ENCODE data around the gene PHF14. TPM values are rescaled to one million over a fixed set of nuclear protein-coding genes. Genes with fewer than 3 reads are reported as not detected.

PHF14 gene
- total RNA-seq, 2 experiments from 2014 or later, result 28.6 to 31.5 TPM

DNA sequence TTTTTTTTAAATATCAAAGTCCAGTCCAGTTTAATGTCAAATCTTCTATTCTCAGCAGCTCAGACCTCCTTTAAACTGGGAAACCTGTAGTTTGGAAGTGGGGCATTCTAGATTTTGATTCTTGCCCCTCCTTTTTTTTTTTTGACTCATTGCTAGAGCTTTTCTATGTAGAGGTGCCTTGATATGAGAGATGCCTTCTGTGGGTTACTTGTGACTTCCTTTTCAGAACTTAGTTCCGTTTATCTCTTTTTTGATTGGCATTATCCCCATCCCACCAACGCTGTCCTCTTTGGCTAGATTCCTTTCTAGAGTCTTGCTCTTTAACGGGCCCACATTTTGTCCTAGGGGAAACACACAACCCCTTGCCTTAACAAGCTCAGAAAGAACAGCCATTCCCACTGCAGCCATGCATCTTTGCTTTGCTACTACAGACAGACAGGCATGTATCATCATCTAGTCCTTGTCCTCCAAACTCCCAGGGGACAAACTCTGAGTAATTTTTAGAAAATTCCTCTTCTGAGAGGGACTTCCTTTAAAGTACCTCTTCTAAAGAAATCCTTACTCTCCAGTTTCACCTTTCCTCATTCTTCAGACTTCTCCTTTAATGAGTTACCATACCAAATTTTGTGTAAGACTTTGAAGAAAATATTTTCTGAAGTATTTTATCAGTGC, 153.6 kb downstream of the PHF14 start:
- Mint-ChIP-seq H3K4me3 (no peak overlapping the region), H3K27ac (no peak overlapping the region), H3K36me3 (peaks cover 14% of the 10 kb centered on the region), H3K9me3 (no peaks in the 10 kb centered on the region), H3K27me3 (no peaks in the 10 kb centered on the region), H3K4me1 (ENCODE audit: low read depth) (peaks cover 23% of the 10 kb centered on the region)
- intact Hi-C loops (cut with micrococcal nuclease), result loop anchor here (5.0 to 10.0 kb wide), 3 partner anchors 50 to 208 kb away; no protein-coding TSS in a partner anchor
- DNase-seq, result no peak
- ChIA-PET CTCF (interaction anchor here (0.6 to 1.9 kb wide), 3 partner anchors 48 to 1604 kb away, joined by 3 to 5 read pairs (median 4); no protein-coding TSS in a partner anchor), POLR2A (interaction anchor here (0.6 kb wide), 1 partner anchor 25 kb away, joined by 3 read pairs; no protein-coding TSS in a partner anchor)

DNA sequence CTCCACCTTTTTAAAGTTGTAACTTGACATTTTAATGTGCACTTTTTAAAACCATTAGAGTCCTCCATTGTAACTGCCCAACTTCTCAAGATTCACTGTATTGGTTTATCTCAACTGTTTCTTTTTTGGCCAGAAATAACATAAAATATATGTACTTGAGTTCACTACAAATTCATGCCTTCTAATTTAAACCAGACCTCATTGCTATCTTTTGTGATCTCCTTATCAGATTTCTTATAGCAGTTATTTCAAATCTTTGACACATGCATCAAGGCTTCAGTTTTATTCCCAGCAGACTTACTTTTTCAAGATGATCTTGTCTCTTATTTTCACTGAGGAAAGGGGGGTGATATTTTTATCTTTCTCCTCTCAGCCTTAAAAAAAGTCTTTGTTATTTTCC, 154.3 kb downstream of the PHF14 start:
- intact Hi-C loops (cut with micrococcal nuclease), result loop anchor here (5.0 to 10.0 kb wide), 3 partner anchors 49 to 207 kb away; no protein-coding TSS in a partner anchor
- no peaks in the 10 kb centered on the region for H3K9me3 Mint-ChIP-seq

GRCh38 chr7:11128498-11128897, 154.8 kb downstream of the PHF14 start:
- no peak overlapping the region for H3K27ac Mint-ChIP-seq
- H3K4me1 Mint-ChIP-seq (ENCODE audit: low read depth), result peaks cover 23% of the 10 kb centered on the region
- H3K9me3 Mint-ChIP-seq, result no peaks in the 10 kb centered on the region
- peaks cover 16% of the 10 kb centered on the region for H3K36me3 Mint-ChIP-seq
- CTCF ChIA-PET, result no interaction called here
- DNase-seq, result no peak
- H3K27me3 Mint-ChIP-seq, result no peaks in the 10 kb centered on the region
- POLR2A ChIA-PET, result no interaction called here
- intact Hi-C loops (cut with micrococcal nuclease), result loop anchor here (5.0 to 10.0 kb wide), 3 partner anchors 49 to 206 kb away; no protein-coding TSS in a partner anchor
- no peak overlapping the region for H3K4me3 Mint-ChIP-seq

More for the DNA sequence above, 154.3 kb downstream of the PHF14 start:
- DNase-seq, result no peak
- no peak overlapping the region for H3K4me3 Mint-ChIP-seq
- CTCF ChIA-PET, result no interaction called here
- H3K36me3 Mint-ChIP-seq, result peaks cover 16% of the 10 kb centered on the region
- H3K27me3 Mint-ChIP-seq, result no peaks in the 10 kb centered on the region
- H3K27ac Mint-ChIP-seq, result no peak overlapping the region
- H3K4me1 Mint-ChIP-seq (ENCODE audit: low read depth), result peaks cover 23% of the 10 kb centered on the region
- POLR2A ChIA-PET, result no interaction called here

DNA sequence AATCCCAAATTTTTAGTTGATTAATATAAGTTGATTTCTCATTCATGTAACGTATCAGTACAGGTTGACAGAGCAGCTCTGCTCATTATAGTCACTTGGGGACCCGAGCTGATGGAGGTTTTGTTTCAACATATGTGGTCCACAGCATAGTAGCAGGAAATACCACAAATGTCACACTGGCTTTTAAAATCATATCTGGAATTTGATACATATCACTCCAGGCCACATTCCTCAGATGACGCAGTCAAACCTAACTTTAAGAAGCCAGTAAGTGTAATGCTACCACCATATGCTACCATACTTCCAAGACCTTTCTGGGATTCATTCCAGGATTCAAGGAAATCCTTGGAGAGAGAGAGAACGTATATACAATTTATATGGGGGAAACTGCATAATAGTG, 156.3 kb downstream of the PHF14 start:
- Mint-ChIP-seq H3K27me3 (no peaks in the 10 kb centered on the region), H3K36me3 (peaks cover 15% of the 10 kb centered on the region), H3K4me3 (no peak overlapping the region), H3K27ac (no peak overlapping the region), H3K4me1 (ENCODE audit: low read depth) (peaks cover 21% of the 10 kb centered on the region), H3K9me3 (no peaks in the 10 kb centered on the region)
- DNase-seq, result peak; percentile 13
- POLR2A ChIA-PET, result no interaction called here
- intact Hi-C loops (cut with micrococcal nuclease), result no loop called here
- CTCF ChIA-PET, result no interaction called here

DNA sequence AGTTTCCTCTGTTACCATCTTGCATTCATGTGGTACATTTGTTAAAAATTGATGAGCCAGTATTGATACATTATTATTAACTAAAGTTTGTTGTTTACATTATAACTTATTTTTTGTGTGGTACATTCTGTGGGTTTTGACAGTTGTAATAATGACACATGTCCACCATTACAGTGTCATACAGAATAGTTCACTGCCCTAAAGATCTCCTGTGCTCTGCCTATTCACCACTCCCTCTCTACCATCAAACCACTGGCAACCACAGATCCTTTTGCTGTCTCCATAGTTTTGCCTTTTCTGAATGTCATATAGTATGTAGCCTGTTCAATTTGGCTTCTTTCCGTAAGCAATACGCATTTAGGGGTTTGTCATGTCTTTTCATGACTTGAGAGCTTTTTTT, 156.9 kb downstream of the PHF14 start:
- POLR2A ChIA-PET, result no interaction called here
- peaks cover 21% of the 10 kb centered on the region for H3K4me1 Mint-ChIP-seq (ENCODE audit: low read depth)
- no peak for DNase-seq

DNA sequence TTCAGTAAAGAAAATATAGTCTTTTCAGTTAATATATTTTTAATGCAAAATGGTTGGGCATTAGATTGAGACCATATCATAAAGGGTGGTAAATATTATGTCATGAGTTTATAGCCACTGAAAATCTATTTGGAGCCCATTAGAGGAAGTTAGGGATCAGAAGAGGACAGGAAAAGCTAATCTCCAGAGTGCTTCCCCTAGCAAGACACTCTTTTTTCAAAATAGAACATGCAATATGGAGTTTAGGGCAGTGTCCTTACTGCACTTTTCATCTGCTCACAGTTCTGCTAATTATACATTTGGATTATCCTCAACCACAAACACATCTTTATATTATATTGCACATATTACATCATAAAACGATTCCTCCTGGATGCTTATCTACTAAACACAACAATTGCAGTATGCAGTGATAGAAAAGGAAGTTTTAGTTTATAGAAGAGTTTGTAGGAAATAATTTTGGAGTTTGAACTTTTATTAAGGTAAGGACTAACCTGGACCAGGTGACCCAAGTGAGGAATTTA, 159.8 kb downstream of the PHF14 start:
- H3K4me1 Mint-ChIP-seq (ENCODE audit: low read depth), result peaks cover 4% of the 10 kb centered on the region
- ChIA-PET CTCF (no interaction called here), POLR2A (no interaction called here)
- no peak for DNase-seq
- intact Hi-C loops (cut with micrococcal nuclease), result no loop called here
- no peaks in the 10 kb centered on the region for H3K27me3 Mint-ChIP-seq
- no peak overlapping the region for H3K27ac Mint-ChIP-seq
- peaks cover 15% of the 10 kb centered on the region for H3K36me3 Mint-ChIP-seq
- no peak overlapping the region for H3K4me3 Mint-ChIP-seq
- no peaks in the 10 kb centered on the region for H3K9me3 Mint-ChIP-seq

More for the DNA sequence above, 156.9 kb downstream of the PHF14 start:
- Mint-ChIP-seq H3K36me3 (peaks cover 15% of the 10 kb centered on the region), H3K27me3 (no peaks in the 10 kb centered on the region), H3K27ac (no peak overlapping the region), H3K4me3 (no peak overlapping the region), H3K9me3 (no peaks in the 10 kb centered on the region)
- intact Hi-C loops (cut with micrococcal nuclease), result no loop called here
- CTCF ChIA-PET, result no interaction called here

DNA sequence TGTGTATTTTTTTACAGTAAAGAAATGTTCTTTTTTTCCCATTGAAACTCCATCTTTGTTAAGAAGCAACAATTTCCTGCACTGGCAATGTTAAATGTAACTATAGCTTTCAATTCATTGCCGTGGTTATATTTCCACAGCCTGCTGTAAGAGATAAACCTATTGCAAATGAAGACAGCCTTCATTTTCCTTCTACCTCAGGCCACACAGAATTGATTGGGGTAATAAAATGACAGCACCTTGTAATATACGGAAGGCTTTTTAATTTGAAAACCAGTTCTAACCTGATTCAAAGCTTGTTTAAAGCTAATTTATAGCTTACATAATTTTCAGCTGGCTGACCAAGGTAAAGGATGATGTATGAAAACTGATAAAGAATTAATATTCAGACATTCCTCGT, 161.9 kb downstream of the PHF14 start:
- H3K4me3 Mint-ChIP-seq, result no peak overlapping the region

DNA sequence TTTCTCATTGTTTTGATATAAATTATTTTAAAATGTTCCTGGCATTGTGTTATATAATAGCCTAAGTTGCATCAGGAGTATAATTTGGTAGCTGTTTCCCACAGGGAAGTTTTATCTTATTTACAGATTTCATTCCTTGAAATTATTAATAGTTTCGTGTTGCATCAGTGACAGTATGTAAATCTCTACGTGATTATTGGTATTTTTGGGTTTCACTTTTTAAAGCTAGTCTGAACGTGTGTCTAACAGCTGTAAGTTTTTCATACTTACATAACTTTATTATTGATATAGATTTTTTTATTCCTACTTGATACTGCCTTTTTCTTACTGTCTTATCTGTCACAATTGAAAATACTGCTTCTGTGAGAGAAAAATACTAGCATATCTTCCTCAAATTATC, 167.9 kb downstream of the PHF14 start:
- Mint-ChIP-seq H3K36me3 (peaks cover 6% of the 10 kb centered on the region), H3K27me3 (no peaks in the 10 kb centered on the region), H3K4me1 (ENCODE audit: low read depth) (no peaks in the 10 kb centered on the region), H3K9me3 (no peaks in the 10 kb centered on the region), H3K27ac (no peak overlapping the region), H3K4me3 (no peak overlapping the region)
- intact Hi-C loops (cut with micrococcal nuclease), result no loop called here
- DNase-seq, result no peak
- POLR2A ChIA-PET, result no interaction called here
- CTCF ChIA-PET, result interaction anchor here (0.8 kb wide), 1 partner anchor 10 kb away, joined by 3 read pairs; no protein-coding TSS in a partner anchor

More for the DNA sequence above, 161.9 kb downstream of the PHF14 start:
- Mint-ChIP-seq H3K9me3 (no peaks in the 10 kb centered on the region), H3K27ac (no peak overlapping the region), H3K36me3 (peaks cover 13% of the 10 kb centered on the region), H3K4me1 (ENCODE audit: low read depth) (no peaks in the 10 kb centered on the region), H3K27me3 (no peaks in the 10 kb centered on the region)
- intact Hi-C loops (cut with micrococcal nuclease), result no loop called here
- CTCF ChIA-PET, result no interaction called here
- POLR2A ChIA-PET, result no interaction called here
- no peak for DNase-seq

GRCh38 chr7:11153694-11154093, 180.0 kb downstream of the PHF14 start:
- Mint-ChIP-seq H3K9me3 (no peaks in the 10 kb centered on the region), H3K4me1 (ENCODE audit: low read depth) (peaks cover 2% of the 10 kb centered on the region), H3K27me3 (no peaks in the 10 kb centered on the region), H3K36me3 (peaks cover 3% of the 10 kb centered on the region), H3K4me3 (no peak overlapping the region), H3K27ac (no peak overlapping the region)
- POLR2A ChIA-PET, result no interaction called here
- DNase-seq, result no peak
- intact Hi-C loops (cut with micrococcal nuclease), result no loop called here
- CTCF ChIA-PET, result no interaction called here

- CTCF ChIA-PET, result no interaction called here
- no peaks in the 10 kb centered on the region for H3K4me1 Mint-ChIP-seq (ENCODE audit: low read depth)
- no peaks in the 10 kb centered on the region for H3K27me3 Mint-ChIP-seq
- H3K4me3 Mint-ChIP-seq, result no peak overlapping the region
- no peaks in the 10 kb centered on the region for H3K36me3 Mint-ChIP-seq
- intact Hi-C loops (cut with micrococcal nuclease), result no loop called here
- POLR2A ChIA-PET, result no interaction called here
- DNase-seq, result no peak
- no peak overlapping the region for H3K27ac Mint-ChIP-seq
- H3K9me3 Mint-ChIP-seq, result no peaks in the 10 kb centered on the region
Observed at GRCh38 chr7:11155883-11156282, 182.2 kb downstream of the PHF14 start.

GRCh38 chr7:11161499-11161898, 187.8 kb downstream of the PHF14 start:
- CTCF ChIA-PET, result no interaction called here
- H3K4me1 Mint-ChIP-seq (ENCODE audit: low read depth), result no peaks in the 10 kb centered on the region
- intact Hi-C loops (cut with micrococcal nuclease), result no loop called here

GRCh38 chr7:11163220-11163619, 189.5 kb downstream of the PHF14 start:
- CTCF ChIA-PET, result no interaction called here
- Mint-ChIP-seq H3K4me1 (ENCODE audit: low read depth) (no peaks in the 10 kb centered on the region), H3K36me3 (peaks cover 4% of the 10 kb centered on the region), H3K27me3 (no peaks in the 10 kb centered on the region), H3K9me3 (no peaks in the 10 kb centered on the region), H3K4me3 (no peak overlapping the region), H3K27ac (no peak overlapping the region)
- POLR2A ChIA-PET, result no interaction called here
- intact Hi-C loops (cut with micrococcal nuclease), result no loop called here
- DNase-seq, result no peak

More at GRCh38 chr7:11161499-11161898, 187.8 kb downstream of the PHF14 start:
- Mint-ChIP-seq H3K27ac (no peak overlapping the region), H3K27me3 (no peaks in the 10 kb centered on the region), H3K9me3 (no peaks in the 10 kb centered on the region), H3K36me3 (peaks cover 4% of the 10 kb centered on the region), H3K4me3 (no peak overlapping the region)
- POLR2A ChIA-PET, result no interaction called here
- no peak for DNase-seq

- Mint-ChIP-seq H3K27me3 (no peaks in the 10 kb centered on the region), H3K4me3 (no peak overlapping the region), H3K36me3 (peaks cover 5% of the 10 kb centered on the region), H3K9me3 (no peaks in the 10 kb centered on the region), H3K27ac (no peak overlapping the region), H3K4me1 (ENCODE audit: low read depth) (peaks cover 1% of the 10 kb centered on the region)
- DNase-seq, result no peak
- ChIA-PET POLR2A (no interaction called here), CTCF (no interaction called here)
- intact Hi-C loops (cut with micrococcal nuclease), result no loop called here
Observed at GRCh38 chr7:11166051-11166450, 192.4 kb downstream of the PHF14 start.
